OCI-LY3 (cell line): ENCODE data around the gene MCC.

ENCODE experiments used
- CTCF ChIP-seq: fragments of 200-600, 300-600 bp; sonication (generic); IDR thresholded peaks from 2 replicates; pipeline ENCODE4 v1.5.1; 2014; ENCODE audit warnings: antibody characterized with exemption, low read length, low read depth
- EZH2phosphoT487 ChIP-seq: fragments of 200-600 bp; shearing (Covaris generic); IDR thresholded peaks from 2 replicates; pipeline ENCODE4 v1.6.1; 2018; ENCODE audit warnings: antibody characterized with exemption, mixed run types, low read depth

GRCh38 chr5:113524927-113525326, 36.7 kb upstream of the MCC start:
- TF ChIP-seq CTCF (no peak), EZH2phosphoT487 (no peak)
